ENCODE measurements around the gene UBA6. TPM values are rescaled to one million over a fixed set of nuclear protein-coding genes. Genes with fewer than 3 reads are reported as not detected.

The UBA6 gene
- total and polyA plus RNA-seq, 2 experiments from 2014 or later, result 19.8 to 75.2 TPM

DNA sequence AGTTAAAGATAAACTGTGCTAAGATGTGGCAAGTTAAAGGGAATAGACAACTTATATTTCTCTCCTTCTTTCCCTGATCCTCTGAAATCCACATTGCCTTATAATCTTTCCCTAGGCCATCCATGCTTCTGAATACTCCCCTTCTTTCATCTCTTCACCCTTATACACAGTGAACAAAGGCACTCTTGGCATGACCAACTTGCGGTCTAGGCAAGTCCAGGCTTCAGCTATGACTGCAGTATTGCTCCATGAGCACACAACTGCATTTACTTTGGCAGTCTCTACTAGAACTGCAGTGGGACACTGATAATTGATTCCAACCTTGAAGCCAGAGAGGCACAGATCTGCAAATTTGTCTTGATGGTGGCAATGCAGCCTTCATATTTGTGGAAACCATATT, 24.2 kb upstream of the UBA6 start:
- Histone ChIP-seq H3K9me3 (ENCODE audit: low read depth) (no peaks in the 10 kb centered on the region), H3K27me3 (no peaks in the 10 kb centered on the region), H3K4me3 (no peak overlapping the region), H3K36me3 (no peaks in the 10 kb centered on the region), H3K27ac (no peak overlapping the region), H3K4me1 (ENCODE audit: low read depth) (no peaks in the 10 kb centered on the region)
- no peak for TF ChIP-seq CTCF (IDR thresholded peaks at IDR 0.05; ENCODE audit: low read depth, low read length)
- DNase-seq (ENCODE audit: low read depth in 1 of 2, low spot score in 1 of 2), result peak in 1 of 2 donors; percentile 38

DNA sequence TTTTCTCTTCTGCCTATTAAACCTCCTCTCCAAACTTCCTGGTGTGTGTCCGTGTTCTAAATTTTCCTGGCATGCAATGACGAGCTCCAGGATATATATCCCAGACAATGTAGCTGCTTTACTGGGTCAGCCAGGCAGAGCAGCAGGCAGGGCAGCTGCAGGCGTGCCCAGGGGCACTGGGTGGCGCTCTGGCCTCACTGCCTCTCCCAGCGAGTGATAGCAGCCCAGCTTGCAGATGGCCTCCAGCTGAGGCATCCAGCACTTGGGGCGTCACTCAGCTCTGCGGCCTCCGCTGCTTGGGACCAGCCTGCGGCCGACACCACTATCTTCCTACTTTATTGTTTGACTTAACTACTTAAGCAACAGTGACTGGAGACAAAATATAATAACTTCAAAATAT, 23.0 kb upstream of the UBA6 start:
- Histone ChIP-seq H3K9me3 (ENCODE audit: low read depth) (no peaks in the 10 kb centered on the region), H3K4me3 (no peak overlapping the region), H3K4me1 (ENCODE audit: low read depth) (no peaks in the 10 kb centered on the region), H3K27ac (no peak overlapping the region), H3K36me3 (no peaks in the 10 kb centered on the region), H3K27me3 (no peaks in the 10 kb centered on the region)
- peak; percentile 20 for TF ChIP-seq CTCF (IDR thresholded peaks at IDR 0.05; ENCODE audit: low read depth, low read length)
- DNase-seq (ENCODE audit: low read depth in 1 of 2, low spot score in 1 of 2), result no peak

DNA sequence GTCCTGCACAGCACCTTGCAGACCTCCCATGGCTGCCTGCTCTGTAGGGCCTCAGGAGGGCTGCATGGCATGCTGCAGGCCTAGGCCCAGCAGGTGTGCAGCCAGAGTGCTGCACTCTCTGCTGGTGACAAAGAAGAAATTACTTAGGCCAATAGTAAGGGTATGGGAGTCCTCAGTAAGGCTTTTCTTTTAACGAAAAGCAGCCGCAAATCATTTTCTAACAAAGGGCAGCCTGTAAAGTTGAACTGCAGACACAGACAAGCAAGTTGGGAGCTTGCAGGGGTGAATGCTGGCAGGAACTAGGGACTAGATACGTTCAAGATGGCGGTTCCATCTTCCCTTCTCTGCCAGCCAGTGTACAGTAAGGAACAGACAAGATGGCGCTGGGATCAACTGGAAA, 22.4 kb upstream of the UBA6 start:
- no peaks in the 10 kb centered on the region for H3K36me3 ChIP-seq
- H3K9me3 ChIP-seq (ENCODE audit: low read depth), result no peaks in the 10 kb centered on the region
- no peak for DNase-seq (ENCODE audit: low read depth in 1 of 2, low spot score in 1 of 2)
- H3K27me3 ChIP-seq, result no peaks in the 10 kb centered on the region
- H3K4me3 ChIP-seq, result no peak overlapping the region
- TF ChIP-seq CTCF (IDR thresholded peaks at IDR 0.05; ENCODE audit: low read depth, low read length), result no peak
- no peaks in the 10 kb centered on the region for H3K4me1 ChIP-seq (ENCODE audit: low read depth)
- no peak overlapping the region for H3K27ac ChIP-seq

DNA sequence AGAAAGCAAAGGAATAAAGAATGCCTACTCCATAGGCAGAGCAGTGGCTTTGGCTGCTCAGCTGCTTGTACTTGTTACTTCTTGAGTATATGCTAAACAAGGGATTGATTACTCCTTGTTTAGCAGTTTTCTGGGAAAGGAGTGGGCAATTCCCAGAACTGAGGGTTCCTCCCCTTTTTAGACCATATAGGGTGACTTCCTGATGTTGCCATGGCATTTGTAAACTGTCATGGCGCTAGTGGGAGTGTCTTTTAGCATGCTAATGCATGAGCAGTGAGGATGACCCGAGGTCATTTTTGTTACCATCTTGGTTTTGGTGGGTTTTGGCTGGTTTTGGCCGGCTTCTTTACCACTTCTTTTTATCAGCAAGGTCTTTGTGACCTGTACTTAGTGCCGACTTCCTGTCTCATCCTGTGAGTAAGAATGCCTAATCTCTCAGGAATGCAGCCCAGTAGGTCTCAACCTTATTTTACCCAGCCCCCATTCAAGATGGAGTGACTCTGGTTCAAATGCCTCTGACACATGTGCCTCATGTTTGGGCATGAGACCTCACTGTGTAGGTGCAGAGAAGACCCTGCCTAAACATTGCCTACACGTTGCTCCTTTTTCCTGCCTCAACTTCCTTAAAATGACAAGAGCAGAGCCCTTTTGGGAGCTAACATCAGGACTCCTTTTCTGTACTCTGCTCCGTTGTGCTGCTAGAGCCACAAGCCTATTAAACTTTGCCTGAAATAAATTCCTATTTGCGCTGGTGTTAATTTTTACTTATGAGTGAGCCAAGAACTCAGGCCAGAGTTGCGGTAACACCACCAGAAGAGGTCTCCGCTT, 21.0 kb upstream of the UBA6 start:
- Histone ChIP-seq H3K4me3 (no peak overlapping the region), H3K9me3 (ENCODE audit: low read depth) (no peaks in the 10 kb centered on the region), H3K4me1 (ENCODE audit: low read depth) (no peaks in the 10 kb centered on the region), H3K27ac (no peak overlapping the region), H3K36me3 (no peaks in the 10 kb centered on the region), H3K27me3 (no peaks in the 10 kb centered on the region)
- DNase-seq (ENCODE audit: low read depth in 1 of 2, low spot score in 1 of 2), result peak in 1 of 2 donors; percentile 41
- no peak for TF ChIP-seq CTCF (IDR thresholded peaks at IDR 0.05; ENCODE audit: low read depth, low read length)

DNA sequence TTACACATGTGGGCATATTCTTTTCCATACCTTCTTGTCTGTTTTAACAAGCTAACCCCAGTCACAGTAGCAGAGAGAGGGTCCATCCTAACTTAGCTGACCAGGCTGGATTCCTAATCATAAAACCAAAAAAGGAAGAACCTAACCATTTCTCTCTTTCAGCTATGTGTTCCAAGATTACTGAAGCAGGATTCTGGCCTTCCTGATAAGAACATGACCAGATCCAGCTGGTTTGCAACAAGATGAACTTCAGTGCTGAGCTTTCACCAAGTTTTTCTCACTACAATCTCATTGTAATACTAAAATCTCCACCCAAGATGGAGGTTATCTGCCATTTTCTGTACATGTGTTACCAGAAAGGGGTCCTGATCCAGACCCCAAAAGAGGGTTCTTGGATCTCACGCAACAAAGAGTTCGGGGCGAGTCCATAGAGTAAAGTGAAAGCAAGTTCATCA, 20.4 kb upstream of the UBA6 start:
- no peaks in the 10 kb centered on the region for H3K4me1 ChIP-seq (ENCODE audit: low read depth)
- no peak overlapping the region for H3K4me3 ChIP-seq
- H3K9me3 ChIP-seq (ENCODE audit: low read depth), result no peaks in the 10 kb centered on the region
- H3K27me3 ChIP-seq, result no peaks in the 10 kb centered on the region
- H3K36me3 ChIP-seq, result no peaks in the 10 kb centered on the region
- DNase-seq (ENCODE audit: low read depth in 1 of 2, low spot score in 1 of 2), result peak in 1 of 2 donors; percentile 61
- no peak for TF ChIP-seq CTCF (IDR thresholded peaks at IDR 0.05; ENCODE audit: low read depth, low read length)
- H3K27ac ChIP-seq, result no peak overlapping the region

Data from cardiac muscle cell (in vitro differentiated cells and primary cell).